ENCODE data around the gene ACSF3.
A peak's percentile ranks its signal among the peaks of the same experiment; 100 is the strongest.

Gene ACSF3

DNA sequence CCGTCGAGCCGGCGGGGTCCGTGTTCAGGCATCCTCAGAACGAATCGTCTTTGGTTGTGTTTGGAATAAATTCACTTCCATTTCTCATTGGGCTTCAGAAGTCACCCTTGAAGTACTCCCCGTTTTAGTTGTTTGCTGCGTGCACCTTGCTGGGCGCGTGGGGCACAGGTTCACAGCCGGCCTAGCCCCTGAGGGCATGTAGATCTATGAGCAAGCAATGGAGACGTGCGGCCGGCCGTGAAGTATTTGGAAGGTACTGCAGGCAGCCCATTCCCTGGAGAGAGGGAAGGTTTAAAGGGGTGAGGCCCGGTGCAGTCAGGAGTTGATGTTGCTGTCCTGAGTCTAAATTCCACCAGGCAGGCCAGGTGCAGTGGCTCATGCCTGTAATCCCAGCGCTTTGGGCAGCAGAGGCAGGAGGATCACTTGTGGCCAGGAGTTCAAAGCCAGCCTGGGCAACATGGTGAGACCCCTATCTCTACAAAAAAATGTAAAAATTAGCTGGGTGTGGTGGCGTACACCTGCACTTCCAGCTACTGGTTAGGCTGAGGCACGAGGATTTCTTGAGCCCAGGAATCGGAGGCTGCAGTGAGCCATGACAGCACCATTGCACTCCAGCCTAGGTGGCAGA lies 714 bp downstream of the ACSF3 start:
- DNase-seq (ENCODE audit: low read depth in 1 of 2, low spot score in 1 of 2) = no peak

DNA sequence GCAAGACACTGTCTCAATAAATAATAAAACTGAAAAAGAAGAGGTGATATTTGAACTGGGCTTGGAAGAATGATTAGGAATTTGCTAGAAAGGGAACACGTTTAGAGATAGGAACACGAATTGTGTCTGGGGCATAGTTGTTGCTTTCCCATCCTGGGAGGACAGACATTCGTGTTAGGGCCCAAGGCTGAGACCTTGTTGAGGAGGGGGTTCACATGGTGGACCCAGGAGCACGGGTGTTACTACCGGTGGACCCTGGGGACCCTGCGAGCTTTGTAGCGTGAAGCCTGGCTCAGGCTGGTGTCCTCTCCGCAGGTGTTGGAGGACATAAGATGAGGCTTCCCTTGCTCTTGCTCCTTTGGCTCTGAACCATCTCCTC lies 1.2 kb downstream of the ACSF3 start:
- no peak for DNase-seq (ENCODE audit: low read depth in 1 of 2, low spot score in 1 of 2)

DNA sequence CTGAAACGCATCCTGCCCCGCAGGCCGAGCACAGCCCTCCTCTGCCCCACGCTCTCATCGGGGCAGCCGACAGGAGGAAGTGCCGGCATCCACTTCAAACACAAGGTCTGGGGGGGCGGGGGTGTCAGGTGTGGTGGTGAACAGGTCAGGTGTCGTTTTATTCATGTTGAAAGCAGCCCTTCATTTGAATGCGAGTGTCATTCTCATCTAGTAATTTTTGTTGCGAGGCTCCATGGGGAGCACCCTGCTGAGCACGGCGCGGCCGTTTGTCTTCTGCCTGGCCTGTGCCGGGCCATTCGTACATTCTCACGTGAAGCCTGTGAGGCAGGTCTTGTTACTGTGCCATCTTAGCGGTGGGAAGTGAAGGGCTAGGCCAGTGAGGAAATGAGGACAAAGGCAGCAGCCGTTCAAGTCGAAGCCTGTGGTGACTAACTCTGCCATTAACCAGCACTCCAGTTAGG lies 1.9 kb downstream of the ACSF3 start:
- DNase-seq (ENCODE audit: low read depth in 1 of 2, low spot score in 1 of 2) = no peak

DNA sequence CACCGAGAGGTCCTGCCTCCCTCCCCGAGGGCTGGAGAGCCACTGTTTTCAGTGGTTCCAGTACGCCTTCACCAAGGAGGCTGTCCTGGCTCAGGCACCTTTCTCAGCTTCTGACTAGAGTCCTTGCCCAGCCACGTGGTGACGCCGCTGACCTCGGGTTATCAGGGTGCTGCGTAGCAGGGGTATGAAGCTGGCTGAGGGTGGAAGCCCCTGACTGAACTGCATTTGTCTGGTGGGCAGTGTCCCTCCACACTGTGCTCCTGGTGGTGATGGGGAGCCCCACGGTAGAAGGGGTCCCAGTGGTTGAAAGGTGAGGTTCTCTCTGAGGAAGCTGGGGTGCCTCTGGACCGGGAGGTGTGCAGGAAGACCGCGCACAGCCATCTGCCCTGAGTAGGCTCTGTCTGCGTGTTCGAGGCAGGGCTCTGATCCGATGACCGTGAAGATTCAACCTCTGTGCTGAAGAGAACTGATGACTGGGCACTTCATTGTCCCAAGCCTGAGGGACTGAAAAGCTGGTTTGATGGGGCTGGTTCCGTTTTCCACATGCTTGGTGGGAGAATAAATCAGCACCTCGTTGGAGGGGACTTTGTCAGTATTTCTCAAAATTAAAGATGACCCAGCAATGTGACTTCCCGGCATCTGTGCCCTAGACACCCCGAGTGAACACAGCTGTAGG lies 2.5 kb downstream of the ACSF3 start:
- DNase-seq (ENCODE audit: low read depth in 1 of 2, low spot score in 1 of 2) = no peak

DNA sequence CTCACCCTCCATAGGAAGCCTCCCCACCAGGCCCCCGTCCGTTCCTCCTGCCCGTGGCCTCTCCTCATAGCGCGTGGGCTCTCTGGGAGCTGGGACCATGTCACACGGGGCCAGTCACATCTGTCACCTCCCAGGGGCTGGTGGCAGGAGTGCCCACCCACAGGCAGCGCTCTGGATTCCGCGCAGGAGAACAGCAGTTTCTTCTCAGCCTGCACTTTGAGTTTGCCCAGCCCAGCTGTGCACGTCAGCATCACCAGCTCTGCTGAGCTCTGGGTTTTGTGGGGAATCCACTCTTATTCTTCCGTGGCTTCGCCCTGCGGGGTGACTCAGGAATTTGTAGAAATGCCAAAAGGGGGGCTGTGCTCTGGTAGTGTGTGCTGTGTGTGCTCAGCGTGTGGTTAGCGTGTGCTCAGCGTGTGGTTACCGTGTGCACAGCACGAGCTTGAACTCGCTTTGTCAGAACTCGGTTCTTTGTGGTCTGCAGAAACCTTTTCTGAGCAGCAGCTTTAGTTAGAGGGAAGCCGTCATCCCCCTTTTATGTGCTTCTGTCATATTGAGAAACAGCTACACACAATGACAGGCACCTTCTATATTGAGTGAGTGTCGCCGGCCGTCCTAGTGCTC lies 3.2 kb downstream of the ACSF3 start:
- peak in 1 of 2 donors; percentile 70 for DNase-seq (ENCODE audit: low read depth in 1 of 2, low spot score in 1 of 2)

DNA sequence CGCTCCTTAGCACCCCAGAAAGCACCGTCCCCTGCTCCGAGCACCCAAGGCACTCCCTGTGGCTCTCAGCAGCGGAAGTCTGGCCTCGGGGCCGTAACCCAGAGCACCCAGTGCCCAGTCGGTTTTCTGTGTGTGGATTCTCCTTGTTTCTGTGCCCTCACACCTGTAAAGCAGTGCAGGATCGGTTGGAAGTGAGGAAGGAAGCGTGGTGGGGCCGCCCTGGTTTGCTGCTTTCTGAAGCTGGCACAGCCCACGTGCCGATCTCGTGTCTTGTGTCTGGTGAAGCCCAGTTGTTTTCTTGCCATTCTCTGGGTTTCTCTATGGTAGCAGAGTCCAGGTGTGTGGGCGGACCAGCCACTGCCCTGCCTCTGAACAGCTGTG lies 3.7 kb downstream of the ACSF3 start:
- no peak for DNase-seq (ENCODE audit: low read depth in 1 of 2, low spot score in 1 of 2)

DNA sequence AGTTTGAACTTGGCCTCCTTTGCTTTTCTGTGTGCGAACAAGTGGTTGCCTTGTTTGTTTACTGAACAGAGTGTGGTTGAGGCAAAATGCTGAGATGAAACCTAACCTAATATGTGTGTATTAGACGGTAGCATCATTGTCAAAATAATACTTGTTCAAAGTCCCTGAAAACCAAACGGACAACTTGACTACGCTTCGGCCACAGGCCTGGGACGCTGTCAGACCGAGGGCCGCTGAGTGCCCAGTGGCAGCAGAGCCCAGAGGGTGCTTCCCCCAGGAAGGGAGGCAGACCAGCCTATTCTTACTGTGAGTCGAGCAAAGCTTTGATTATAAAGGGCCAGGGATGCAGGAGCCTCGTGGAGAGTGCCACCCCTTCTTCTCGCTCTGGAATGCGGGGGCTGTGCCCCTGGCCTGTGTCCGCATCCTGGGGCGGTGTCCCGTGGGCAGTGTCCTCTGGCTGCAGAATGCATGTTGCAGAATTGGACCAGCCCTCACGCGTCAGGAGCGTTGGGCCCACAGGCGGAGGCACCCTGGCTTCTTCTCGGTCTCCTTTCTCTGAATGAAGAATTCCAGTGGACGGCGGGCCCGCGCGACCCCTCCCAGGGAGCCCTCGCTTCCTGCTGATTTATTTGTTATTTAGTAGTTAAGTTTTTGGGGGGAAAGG lies 5.2 kb downstream of the ACSF3 start:
- no peak for DNase-seq (ENCODE audit: low read depth in 1 of 2, low spot score in 1 of 2)

DNA sequence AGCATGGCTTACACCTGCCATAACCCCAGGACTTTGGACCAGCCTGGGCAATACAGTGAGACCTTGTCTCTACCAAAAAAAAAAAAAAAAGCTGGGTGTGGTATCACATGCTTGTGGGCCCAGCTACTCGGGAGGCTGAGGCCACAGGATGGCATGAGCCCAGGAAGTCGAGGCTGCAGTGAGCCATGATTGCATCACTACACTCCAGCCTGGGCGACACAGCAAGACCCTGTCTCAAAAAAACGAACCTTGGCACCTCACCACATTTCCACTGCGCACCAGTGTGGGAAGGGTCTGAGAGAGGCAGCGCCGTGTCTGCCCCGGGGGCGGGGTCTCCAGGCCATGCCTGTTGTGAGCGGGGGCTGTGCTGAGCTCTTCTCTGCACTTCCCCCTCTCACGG lies 6.3 kb downstream of the ACSF3 start:
- DNase-seq (ENCODE audit: low read depth in 1 of 2, low spot score in 1 of 2) = no peak

DNA sequence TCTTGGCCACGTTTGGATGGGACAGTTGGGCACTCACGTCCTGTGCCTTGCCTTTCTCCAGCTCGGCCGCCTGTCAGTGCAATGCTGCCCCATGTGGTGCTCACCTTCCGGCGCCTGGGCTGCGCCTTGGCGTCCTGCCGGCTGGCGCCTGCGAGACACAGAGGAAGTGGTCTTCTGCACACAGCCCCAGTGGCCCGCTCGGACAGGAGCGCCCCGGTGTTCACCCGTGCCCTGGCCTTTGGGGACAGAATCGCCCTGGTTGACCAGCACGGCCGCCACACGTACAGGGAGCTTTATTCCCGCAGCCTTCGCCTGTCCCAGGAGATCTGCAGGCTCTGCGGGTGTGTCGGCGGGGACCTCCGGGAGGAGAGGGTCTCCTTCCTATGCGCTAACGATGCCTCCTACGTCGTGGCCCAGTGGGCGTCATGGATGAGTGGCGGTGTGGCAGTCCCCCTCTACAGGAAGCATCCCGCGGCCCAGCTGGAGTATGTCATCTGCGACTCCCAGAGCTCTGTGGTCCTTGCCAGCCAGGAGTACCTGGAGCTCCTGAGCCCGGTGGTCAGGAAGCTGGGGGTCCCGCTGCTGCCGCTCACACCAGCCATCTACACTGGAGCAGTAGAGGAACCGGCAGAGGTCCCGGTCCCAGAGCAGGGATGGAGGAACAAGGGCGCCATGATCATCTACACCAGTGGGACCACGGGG lies 7.1 kb downstream of the ACSF3 start:
- DNase-seq (ENCODE audit: low read depth in 1 of 2, low spot score in 1 of 2) = no peak

DNA sequence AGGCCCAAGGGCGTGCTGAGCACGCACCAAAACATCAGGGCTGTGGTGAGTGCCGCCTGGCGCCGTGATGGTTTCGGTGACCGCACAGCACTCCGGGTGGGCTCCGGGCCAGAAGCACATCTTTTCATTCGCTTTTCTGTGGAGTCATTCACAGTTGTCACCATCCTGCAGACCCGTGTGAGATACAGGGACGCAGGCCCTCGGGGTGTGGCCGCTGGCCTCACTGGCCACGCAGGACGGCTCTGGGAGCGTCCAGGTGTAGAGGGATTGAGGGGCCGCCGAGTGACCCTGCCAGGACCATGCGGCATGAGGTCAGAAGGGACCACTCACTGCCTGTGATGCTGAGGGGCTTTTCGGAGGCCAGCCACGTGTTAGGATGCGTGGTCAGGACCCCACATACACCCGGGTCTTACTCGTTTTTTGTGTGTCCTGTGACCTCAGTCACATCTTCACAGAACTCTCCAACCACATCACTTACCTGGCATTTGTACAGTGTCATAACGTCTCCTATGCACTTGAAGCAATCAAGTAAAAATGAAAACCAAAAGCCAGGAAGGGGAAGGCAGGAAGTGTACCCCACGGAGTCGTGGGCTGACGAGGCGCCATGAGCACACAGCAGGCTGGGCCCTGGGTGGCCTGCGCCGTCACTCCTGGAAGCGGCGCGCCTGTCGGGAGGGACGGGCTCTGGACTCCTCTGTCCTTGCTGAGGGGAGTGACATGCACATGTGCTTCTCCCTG lies 7.8 kb downstream of the ACSF3 start:
- no peak for DNase-seq (ENCODE audit: low read depth in 1 of 2, low spot score in 1 of 2)

DNA sequence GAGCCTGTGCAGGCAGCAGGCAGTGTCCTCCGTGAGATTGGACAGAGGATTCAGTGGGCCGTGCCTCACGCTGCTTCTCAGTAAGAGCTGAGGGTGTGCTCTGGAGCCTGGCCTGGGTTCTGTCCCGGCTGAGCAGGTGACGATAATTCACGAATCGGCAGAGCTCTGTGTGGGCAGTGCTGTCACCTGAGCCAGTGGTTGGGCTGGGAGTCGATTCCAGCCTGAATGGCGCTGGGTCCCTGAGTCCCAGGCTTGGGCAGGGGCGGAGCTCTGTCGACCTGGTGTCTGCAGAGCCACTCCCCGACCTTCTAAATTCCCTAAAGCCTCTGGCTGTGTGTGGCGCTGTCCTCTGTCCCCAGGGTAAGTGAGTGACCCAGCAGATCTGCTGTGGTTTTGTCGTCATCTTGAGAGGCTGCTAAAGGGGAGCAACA lies 8.4 kb downstream of the ACSF3 start:
- DNase-seq (ENCODE audit: low read depth in 1 of 2, low spot score in 1 of 2) = no peak

DNA sequence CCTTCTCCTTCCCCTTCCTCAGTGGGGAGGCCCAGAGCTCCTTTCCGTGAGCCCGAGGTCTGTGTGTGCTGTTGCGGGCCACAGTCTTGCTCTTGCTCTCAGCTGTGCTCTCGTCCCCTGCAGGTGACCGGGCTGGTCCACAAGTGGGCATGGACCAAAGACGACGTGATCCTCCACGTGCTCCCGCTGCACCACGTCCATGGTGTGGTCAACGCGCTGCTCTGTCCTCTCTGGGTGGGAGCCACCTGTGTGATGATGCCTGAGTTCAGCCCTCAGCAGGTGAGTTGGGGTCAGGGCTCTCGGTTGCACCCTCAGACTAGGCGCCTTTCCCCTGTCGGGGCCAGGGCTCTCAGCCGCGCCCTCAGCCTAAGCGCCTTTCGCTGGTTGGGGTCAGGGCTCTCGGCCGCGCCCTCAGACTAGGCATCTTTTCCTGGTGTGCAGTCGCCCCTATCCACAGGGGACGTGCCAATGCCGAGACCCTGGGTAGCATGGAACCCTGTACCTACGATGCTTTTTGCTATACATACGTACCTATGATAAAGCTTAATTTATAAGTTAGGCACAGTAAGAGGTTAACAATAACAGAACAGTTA lies 8.9 kb downstream of the ACSF3 start:
- DNase-seq (ENCODE audit: low read depth in 1 of 2, low spot score in 1 of 2) = no peak

DNA sequence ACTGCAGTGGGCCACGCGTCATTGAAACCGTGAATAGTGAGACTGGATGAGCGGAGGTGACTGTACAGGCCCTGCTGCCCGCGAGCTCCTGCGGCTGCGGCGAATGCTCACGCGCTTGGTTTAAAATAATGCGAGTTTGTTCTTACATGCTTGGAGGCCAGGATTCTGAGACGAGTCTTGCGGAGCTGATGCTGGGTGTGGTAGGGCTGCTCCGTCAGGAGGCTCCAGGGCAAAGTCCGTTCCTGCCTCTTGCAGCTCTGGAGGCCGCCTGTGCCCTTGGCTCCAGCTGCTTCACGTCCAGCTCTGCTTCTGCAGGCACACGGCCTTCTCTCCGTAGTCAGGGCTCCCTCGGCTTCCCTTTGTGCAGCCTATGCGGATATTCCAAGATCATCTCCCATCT lies 9.5 kb downstream of the ACSF3 start:
- DNase-seq (ENCODE audit: low read depth in 1 of 2, low spot score in 1 of 2) = no peak

DNA sequence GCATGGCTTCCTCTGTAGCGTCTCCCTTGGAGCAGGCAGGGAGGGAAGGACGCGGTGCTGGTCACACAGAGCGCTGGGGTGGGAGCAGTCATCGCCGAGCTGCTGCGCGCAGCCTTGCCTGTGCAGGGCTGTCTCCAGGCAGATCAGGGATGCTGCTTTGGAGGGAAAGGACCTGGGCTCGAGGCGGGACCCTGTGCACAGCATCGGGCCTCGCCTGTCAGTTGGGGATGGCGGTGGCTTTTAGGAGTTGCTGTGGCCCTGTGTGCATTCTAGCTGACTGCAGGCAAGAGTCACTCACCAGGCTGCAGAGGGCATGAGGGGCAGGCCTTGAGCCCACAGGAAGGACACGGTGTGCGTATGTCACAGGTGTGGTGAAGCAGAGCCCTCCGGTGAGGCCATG lies 10.1 kb downstream of the ACSF3 start:
- no peak for DNase-seq (ENCODE audit: low read depth in 1 of 2, low spot score in 1 of 2)

DNA sequence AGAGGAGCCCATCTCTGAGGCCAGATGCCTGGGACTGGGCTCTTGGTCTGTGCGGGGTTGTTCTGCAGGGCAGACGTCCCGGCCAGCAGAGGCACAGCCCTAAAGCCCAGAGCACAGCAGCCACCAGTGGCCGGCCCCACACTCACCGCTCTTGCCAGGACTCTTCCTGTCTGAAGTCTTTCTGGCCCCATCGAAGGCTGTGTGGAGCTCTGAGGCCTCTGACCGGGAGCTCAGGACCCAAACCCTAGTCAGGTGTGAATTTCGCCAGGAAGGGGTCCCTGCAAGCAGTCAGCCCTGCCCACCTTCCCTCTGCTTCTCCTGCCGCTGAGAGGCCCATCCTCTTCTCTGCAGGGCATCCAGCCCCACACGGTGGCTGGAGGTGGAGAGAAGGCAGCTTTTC lies 10.7 kb downstream of the ACSF3 start:
- DNase-seq (ENCODE audit: low read depth in 1 of 2, low spot score in 1 of 2) = no peak

DNA sequence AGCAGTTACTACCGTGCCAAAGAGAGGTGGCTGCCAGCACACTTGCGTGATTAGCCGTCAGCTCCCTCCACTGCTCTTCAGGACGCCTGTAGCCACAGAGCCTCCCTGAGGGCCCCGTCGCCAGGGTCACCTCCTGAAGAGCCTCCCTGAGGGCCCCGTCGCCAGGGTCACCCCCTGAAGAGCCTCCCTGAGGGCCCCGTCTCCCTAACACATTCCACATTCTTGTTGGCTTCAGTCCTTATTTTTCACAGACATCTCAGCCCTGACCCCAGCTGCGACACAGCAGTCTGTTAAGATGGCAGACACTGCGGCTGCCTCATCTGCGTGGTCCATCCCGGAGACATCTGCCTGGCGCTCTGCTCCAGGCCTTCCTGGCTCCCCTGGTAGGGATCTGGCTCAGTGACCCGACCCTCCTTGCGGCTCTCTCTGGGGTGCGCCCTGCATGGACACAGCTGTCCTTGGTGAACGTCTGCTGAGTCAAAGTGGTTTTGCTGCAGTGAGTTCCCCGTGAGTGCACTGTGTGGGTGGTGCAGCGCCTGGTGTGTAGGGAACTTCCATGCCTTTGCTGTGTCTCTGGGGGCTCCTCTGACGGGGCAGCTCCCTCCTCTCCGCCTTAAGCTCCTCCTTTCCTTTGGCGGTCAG lies 11.4 kb downstream of the ACSF3 start:
- no peak for DNase-seq (ENCODE audit: low read depth in 1 of 2, low spot score in 1 of 2)

DNA sequence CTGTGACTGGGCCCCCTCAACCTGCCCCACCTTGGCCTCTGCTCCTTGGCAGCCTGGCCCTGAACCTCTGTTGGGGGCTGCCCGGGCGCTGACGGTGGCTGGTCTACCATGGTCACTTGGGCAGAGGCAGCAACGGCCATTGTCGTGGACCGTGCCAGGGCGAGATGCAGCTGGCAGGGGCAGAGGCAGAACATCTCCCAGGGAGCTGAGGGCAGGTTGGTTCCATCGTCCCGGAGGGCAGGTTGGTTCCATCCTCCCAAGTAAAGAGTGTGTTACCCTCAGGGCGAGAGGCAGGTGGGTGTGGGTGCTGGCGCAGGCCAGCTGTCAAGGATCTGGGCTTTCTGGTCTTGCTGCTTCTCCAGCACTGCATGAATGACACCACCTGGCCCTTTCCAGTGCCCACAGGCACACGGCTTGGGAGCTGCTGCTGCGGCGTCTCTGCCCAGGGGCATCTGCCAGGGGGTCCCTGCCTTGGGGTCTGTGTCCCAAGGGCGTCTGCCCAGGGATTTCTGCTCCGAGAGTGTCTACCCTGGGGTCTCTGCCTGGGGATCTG lies 12.0 kb downstream of the ACSF3 start:
- DNase-seq (ENCODE audit: low read depth in 1 of 2, low spot score in 1 of 2) = no peak

DNA sequence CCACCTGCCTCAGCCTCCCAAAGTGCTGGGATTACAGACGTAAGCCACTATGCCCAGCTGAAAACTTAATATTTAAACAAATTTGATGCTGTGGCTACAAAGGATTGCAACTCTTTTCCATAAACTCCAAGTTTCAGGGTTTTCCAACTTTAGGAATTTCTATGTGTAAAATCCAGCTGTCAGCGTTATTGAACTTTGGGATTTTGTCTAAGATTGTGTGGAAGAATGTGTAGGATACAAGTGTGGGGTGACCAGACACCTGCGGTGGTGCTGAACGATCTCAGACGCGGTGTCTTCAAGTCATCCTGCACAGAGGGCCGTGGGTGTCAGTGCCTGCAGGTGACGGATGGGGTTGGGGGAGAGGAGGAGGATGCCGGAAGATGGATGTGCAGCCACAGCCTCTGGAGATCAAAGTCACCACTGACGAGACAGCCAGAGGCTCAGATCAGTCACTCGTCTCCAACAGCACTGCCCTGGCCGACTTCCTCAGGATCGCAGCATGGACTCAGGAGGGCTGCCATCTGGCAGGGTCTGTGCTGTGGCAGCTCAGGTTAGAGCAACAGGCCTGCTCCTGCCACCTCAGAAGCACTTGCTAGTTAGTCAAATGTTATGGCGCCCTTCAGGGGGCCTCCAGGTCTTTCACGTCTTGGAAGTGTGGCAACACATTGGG lies 13.0 kb downstream of the ACSF3 start:
- no peak for DNase-seq (ENCODE audit: low read depth in 1 of 2, low spot score in 1 of 2)

DNA sequence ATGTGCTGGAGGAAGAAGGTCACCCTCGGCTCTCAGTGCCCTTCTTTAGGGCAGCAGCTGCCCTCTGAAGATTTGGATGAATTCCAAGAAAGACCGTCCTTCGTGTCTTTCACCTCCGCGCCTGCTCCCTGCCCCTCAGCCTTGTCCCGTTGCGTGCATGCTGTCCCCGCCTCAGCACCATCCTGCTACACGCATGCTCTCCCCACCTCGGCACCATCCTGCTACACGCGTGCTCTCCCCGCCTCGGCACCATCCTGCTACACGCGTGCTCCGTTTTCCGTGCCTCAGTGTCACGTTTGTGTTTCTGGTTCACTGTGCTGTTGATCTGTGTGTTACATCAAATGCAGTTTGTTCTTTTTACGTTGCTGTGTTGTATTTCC lies 13.5 kb downstream of the ACSF3 start:
- DNase-seq (ENCODE audit: low read depth in 1 of 2, low spot score in 1 of 2) = no peak

Measured in activated T-helper 1 cell treated with anti-CD3 and anti-CD28 coated beads, Interleukin-2, amount 50 U/mL, for 16 hours (primary cell).